Activated T-cell treated with anti-CD3 and anti-CD28 coated beads, Interleukin-2, amount 50 U/mL, for 1 hour (primary cell): ENCODE data around the gene FBLN5.
"Not testable (repeated sequence)": the region's sequence is repeated elsewhere in the genome, so short reads cannot be mapped to it uniquely, and the experiment has no call there.

Experiments
- DNase-seq: peaks from one replicate; pipeline ENCODE4 v3.0.0-alpha.2; 2020

The FBLN5 gene

DNA sequence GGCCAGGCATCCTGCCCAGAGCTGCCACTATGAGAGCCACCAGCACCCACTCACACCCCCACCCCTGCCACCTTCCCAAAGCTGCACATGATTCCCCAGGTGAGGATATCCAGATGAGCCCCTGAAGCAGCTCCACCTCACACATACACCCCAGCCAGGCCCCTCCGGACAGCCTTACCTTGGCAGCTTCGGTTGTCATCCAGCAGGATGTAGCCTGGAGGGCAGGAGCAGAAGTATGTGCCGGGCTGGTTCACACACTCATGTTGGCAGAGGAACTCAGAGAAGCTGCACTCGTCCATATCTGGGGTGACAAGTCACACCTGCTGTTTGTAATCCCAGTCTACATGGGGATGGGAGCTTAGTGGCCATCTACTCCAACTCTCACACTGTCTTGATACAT, 64.7 kb downstream of the FBLN5 start:
- DNase-seq: no peak

DNA sequence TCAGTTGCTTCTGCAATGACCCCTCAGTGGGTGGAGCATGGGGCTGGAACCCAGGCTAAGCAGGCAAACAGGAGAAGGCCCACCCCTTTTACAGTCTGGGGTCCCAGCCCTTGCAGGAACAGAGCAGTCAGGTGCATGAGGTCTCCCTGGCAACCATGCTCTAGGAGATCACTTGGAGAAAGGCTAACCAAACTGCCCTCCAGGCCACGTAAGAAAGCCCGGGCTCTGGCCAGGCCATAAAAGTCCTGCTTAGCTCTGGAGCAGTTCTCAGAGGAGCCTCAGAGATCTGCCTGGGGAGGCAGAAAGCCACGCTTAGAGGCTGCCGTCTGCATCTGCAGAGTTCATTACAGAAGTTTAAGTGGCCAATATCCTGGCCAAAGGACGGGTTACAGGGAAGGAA, 65.1 kb downstream of the FBLN5 start:
- DNase-seq: no peak

DNA sequence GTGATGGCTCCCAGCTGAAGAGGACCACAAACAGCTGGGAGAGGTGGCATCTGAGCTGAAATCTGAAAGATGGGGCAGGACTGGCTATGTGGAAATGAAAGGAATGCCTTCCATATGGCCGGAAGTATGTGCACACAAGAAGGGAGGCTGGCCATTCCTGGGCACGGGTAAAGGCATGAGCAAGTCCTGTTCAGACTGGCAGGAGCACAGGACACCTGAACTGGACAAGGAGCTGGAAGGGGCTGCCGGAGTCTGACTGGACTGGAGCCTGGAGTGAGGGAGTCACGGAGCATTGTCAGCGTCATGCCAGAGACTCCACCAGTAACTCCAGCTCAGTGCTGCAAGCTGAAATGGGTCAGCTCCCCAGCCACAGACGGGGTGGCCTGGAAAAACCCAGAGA, 68.3 kb downstream of the FBLN5 start:
- no peak for DNase-seq

DNA sequence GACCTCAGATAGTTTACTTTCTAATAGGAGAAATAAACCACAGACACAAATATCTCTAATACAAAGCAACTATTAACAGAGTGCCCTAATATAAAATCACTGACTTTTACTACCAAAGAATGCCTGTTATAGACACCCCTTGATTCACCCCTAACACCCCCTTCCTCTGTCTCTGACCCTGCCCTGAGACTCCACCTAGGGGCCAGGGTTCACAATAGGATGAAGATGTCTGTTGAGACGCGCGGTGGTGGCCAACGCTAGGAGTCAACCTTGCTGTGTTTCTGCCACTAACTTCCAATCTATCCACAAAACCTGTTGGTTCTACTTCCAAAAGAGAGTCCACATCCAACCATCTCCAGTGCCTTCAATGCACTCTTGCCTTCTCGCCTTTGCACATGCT, 69.2 kb downstream of the FBLN5 start:
- DNase-seq: no peak

DNA sequence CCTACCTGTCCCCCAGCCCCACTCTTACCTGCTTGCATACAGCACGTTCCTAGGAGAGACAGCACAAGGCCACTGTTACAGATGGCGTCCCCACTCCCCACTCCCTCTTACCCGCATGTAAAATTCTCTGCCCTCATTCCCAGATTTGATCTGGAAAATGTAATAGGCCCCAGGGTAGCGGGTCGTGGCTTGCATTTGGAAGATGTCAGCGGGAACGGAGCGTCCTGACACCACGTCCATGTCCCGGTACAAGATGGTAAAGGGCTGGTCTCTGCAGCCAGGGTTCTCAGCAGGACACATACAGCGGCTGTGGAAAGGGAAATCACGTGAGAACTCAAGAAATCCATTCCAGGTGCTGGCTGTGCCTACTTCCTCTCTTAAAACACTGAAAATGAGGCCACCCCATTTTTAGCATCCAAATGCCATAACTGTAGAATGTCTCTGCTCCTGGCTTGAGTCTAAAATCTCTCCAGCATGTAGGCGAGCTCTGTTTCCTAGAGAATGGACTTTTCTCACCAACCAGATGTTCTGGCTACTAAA, 70.0 kb downstream of the FBLN5 start:
- DNase-seq: no peak

DNA sequence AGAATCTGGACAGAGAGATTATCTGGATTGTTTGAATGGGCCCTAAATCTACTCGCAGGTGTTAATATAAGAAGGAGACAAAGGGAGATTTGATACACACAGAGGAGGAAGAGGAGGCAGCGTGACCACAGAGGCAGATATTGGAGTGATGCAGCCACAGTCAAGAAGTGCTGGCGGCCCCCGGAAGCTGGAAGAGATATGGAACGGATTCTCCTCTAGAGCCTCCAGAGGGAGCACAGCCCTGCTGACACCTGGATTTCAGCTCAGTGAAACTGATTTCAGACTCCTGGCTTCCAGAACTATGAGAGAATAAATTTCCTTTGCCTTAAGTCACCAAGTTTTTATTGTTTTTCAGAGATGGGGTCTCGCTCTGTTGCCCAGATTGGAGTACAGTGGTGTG, 71.0 kb downstream of the FBLN5 start:
- no peak for DNase-seq

DNA sequence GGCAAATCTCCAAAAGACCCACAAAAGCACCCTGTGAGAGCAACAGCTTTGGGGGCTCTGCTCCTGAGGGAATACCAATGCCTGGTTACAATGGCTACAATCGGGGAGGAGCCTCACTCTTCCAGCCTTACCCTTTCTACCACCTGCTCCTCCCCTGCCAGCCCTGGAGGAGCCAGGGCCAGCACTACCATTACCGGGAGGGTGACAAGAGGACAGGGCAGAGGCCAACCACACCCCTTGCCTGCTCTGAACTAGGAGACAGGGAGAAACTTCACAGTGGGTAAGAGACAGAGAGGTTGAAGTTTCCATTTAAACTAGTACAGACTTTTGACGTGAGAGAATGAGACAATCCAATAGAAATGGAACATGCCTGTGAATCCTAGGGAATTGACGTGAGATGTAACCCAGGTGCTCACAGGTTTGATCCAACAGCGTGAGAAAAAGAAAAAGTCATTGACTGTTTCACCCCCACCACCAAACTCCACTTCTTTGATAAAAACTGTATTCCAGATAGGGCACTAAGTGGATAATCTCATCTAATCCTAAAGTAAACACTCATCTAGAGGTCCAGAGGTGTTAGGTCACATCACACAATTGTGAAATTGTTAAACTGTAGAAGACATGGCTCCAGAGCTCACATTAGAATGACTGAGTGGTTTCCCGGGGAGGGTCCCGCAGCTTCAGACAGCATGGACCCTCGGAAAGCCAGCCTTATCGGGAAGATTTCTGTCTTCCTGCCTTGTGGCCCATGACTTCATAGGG, 71.8 kb downstream of the FBLN5 start:
- DNase-seq: no peak

DNA sequence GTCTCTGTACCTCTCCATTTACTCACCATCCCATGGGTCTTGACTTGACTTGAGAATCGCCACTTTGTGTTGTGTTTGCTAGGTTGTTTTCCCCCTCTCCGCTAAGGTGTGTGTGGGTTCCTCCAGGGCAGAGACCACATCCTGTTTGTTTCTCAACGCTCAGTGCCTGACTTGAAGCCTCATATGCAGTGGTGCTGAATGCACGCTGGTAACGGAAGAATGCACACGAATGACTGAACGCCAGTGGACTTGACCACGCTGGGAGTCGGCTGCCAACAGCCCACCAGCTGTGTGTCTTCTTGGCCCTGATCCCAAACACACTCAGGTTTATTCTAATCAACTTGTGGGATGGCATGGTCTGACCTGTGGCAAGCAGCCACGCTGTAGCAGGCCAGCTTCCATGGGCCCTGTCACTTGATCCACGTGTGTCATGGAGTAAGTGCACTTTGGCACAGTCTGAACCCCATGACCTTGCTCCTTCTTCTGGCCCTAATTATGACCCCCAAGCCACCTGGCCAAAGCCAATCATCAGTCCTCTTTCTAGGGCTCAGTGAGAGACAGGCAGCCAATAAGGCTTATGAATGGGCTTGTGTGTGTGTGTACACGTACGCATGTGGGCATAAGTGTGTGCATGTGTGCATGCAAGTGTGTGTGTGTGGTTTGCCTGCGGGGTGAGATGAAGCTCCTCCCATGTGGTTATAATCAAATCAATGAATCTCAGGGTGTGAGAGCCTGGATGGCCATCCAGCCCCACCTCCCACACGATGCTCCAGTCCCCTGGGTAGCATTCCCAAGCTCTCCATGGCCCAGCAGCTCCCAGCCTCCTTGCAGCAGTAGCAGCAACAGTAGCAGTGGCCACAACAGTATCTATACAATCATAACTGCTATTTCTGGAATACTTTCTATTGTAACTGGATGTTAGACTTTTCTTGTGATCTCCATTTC, 73.8 kb downstream of the FBLN5 start:
- DNase-seq: peak; percentile 71

DNA sequence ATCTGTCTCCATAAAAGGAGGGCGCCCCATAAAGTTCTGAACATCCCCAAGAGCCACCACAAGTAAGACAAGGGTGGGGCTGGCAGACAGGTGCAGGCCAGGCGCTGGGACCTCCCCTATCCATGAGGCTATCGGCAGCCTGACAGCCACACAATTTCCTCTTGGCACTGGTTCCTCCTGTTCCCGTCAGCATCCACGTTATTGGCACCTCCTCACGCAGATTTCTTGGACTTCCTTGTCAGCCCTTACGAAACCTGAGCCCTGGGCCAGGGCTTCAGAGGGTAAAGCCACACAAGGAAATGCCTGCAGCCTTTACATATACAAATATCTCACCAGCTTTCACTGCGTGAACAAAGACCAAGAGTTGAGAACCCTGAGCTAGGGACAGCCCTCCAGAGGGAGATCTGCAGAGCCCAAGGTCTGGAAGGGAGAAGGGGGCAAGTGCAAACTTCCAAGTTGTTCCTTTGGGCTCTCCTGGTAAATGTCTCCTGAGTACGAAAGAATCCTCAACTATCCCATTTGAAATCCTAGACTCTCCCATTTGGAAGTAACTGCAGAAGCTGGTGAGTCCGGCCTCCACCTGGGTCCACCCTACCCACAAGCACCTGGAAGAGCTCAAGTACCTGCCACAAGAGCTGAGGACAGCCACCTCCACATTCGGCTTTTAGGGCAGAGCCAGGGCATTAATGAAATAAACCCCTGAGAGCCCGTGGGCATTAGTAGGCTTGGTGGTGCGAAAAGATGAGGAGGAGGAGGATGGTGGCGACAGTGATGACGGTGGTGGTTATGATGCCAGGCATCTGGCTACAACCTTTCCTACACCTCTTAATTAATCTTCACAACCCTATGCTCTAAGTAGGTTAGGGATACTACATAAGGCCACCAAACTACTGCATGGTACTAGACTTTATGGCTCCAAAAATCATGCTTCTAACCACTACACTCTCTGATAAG, 74.7 kb downstream of the FBLN5 start:
- peak; percentile 67 for DNase-seq

DNA sequence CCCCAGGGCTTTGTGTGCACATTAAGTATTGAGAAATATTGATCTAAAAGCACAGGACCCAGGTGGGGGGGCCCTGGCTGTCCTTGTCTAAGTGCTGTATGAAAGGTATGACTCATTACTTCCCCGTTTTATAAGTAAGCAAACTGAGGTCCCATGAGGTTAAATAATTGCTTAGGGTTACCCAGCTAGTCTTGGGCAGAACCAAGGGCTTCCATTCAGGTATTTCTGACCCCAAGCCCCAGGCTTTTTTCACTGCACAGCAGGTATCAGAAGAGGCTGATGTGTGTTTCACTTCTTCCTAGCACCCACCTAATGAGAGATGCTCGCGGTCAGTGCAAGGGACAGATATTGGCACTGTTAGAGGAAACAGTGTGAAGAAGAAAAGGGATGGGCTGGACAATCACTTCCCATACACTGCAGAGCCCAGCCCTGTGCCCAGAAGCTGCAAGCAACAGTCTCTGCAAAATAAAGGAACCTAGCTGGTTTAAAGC, 75.4 kb downstream of the FBLN5 start:
- DNase-seq: peak; percentile 60

DNA sequence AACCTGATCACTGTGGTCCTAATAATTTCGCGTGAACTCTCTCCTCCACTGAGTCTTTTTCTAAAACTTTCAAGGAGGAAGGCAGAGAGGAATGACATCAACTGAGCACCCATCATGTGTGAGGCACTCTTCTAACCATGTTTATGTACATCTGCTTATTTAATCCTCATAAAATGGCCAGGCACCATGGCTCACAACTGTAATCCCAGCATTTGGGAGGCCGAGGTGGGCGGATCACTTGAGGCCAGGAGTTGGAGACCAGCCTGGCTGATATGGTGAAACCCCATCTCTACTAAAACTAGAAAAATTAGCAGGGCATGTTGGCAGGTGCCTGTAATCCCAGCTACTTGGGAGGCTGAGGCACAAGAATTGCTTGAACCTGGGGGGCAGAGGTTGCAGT, 76.1 kb downstream of the FBLN5 start:
- not testable (repeated sequence) for DNase-seq

DNA sequence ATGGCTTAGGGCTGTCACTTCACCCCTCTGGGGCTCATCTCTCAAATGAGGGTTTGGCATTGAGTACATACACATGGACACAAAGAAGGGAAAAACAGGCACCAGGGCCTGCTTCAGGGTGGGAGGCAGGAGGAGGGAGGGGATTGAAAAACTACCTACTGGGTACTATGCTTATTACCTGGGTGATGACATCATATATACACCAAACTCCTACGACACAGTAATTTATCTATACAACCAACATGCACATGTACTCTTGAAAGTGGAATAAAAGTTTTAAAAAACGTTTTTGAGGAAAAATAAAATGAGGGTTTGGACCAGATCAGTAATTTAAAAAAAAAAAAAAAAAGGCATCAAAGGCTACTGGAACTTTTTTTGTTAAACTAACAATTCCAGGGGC, 76.6 kb downstream of the FBLN5 start:
- no peak for DNase-seq

DNA sequence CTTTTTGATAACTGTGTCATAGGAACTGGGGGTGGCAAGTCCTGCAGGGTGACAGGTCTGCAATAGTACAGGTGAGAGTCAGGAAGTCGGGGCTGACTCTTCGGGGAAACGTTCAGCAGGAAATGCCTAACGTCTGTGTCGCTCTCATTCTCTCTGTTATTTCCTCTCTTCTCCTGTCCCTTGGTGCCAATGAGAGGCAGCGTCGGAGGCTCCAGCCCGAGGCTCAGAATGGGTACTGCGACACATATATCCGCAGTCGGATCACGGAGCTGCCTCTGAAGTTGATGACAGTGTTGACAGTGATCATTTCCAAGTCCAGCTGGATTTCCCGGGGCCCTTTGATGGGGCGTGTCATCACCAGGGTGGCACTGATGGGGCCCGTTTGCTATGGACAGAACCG, 77.5 kb downstream of the FBLN5 start:
- peak; percentile 73 for DNase-seq

DNA sequence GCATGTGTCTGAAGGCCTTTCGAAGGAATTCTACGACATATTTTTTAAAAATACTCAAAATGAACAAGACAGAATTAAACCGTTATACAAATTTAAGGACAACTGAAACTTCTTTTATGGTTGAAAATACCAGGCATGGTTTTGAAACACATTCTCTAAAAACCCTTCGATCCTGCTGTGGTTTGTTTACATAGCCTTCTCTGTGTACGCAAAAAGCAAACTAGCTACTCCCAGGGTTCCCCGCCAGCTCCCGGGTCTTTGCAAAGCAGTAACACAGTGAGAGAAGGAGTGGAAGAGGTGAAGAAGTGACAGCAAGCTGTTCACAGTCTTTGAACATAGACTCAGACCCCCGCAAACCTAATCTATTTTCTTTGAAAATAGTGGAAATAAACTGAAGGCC, 77.9 kb downstream of the FBLN5 start:
- DNase-seq: no peak

DNA sequence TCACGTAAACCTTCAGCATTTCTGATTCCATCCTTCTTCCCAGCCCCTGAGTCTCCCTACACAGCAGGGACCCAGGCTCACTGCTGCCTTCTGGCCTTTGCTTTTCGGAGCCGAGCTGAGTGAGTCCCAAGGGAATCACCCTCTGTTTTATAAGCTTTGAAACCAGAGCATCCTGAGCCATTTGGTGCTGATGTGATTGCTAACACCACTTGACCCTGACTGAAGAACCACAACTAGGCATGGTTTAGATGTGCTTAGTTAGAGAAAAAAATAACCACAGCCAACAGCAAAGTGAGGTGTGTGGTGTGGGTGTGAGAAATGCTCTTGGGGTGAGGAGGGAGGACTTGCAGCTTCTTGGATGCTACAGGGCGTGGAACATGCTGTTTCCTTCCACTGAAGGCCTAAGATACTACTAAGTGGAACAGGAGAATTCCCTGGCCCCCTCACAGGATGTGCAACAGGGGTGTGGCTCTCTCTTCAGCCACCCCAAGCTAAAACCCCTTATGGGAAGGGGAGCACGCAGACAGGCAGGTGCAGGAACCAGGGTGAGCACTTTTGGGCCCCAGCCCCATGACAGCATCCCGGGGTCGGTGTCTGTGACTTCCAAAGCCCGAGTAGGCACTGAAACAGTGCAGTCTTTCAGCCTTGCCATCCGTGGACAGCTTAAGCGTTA, 80.0 kb downstream of the FBLN5 start, which contains the start of gene TC2N:
TSS of gene TC2N (minus strand) at position 221 of the 673 bp plus-strand sequence. CDS start 53,767 bp downstream, outside the sequence.
- DNase-seq: peak; percentile 52

DNA sequence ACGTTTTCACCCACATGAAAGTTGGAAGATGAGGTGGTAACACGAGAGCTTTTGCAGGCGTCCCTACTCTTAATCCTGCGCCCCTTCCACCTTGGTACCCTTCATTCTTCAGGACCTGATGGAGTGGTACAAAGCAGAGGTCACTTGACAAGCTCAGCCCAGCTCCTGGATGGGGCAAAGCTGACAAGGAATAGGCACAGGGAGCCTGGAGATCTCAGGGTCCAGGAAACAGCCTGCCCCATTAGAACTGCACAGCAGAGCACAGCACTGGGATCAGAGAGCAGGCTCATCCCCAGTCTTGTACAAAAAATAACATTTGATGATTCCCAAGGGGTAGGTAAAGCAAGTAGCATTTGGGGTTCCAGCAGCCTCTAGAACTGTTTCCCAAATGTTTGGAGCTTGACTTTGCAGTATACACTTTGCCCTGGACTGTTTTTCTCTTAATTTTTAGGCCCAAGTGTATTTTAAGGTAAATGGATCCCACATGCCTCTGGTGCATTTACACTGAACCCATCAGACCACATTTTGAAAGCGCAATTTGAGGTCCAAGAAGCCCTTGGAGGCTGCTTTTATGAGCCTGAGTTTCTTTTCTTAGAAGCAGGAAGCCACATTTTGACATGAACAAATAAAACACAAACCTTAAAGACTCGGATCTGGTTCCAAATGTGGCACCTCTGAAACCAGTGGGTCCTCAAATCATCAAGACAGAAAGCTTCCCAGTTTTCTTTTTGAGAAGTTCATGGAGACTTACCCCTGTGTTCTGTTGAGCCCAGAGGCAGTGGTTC, 80.8 kb downstream of the FBLN5 start:
- DNase-seq: no peak

DNA sequence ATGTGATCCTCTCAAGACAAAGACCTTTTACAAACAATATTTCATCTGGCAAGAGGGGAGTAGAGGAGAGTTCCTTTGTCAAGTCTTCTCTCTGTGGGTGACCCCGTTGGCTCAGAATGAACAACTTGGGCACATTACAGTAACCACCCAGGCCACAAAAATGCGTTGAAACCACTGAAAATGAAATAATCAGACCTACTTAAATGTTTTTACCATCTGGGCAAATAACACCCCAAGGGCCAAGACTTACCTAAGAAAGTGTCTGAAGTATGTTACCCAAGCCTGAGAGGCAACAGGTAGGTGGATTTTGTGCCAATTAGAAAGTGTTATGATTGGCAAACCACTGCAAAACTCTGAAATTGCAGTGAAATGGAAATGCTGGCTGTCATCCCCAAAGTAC, 81.4 kb downstream of the FBLN5 start:
- no peak for DNase-seq

DNA sequence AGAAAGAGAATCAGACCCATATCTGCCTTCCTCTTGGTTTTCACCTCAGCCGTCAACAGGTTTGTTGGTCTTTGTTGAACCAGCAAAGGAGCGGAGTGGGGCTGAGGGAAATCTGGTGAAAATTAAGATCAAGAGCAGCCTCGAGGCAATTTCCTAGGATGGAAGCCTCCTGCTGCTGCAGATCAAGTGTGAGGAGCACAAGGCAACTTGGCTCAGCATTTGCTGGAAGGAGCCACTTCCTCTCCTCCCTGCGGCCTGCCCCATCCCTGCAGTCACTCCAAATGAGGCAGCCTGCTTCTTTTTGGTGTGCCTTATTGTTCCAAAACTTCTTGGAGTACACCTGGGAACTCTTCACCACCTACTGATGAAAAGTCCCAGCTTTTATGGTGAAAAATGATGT, 85.1 kb downstream of the FBLN5 start:
- DNase-seq: no peak

DNA sequence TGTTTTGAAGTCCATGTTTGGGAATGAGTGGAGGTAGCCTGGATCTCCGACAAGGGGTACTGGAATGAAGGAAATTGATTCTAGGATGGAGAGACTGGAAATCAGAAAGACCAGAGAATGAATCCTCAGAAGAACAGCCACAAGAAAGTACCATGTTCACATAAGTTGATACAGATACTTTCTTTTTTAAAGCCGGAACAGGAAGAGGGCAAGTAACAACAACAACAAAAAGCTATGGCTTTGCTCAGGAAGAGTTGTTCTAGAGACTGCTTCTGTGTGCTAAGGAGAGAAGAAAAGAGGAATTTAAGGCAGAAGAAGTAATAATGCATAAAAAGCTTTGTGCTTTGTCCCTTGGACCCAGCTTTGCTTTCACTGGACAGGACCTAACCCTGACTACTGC, 86.4 kb downstream of the FBLN5 start:
- no peak for DNase-seq

DNA sequence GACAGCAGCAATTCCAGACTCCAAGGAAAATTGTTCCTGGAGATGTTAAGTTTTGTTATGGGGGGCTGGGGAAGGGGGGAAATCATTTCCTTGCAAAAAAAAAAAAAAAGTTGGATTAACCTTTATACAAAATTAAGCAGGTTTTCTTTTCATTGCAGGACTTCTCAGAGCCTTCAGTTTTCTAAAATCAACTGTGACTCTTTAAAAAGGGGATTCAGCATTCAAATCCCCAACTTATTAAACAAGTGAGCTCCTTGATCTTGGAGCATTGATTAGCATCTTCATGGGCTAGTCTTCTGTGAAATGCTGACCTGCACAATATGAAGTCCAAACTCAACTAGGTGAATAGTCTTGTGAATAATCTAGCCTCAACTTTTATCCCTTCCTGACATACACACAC, 87.3 kb downstream of the FBLN5 start:
- DNase-seq: no peak
